ENCODE results near the gene LSAMP. TPM values are rescaled to one million over a fixed set of nuclear protein-coding genes. Genes with fewer than 3 reads are reported as not detected.

The LSAMP gene
- total and polyA plus RNA-seq, 2 experiments from 2014 or later, result 4.6 to 6.0 TPM

DNA sequence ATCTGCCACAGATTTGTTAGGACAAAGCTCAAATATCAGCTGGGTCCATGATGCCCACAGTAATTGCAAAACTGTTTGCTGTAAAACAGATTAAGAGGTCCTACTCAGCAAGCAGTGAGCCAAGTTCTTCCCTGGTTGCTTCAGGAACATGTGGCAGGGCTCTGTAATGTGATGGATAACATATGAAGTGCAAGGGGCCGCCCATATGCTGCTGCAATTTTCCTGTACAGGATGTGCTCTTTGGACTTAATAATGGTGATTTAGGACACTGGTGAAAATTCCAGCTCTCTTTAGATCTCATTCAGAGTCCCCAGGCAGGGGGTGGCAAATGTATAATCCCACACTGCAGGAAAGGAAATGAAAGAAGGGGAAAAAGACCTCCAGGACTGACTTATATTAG lies 289.4 kb downstream of the LSAMP start:
- DNase-seq (ENCODE audit: low read depth in 1 of 2, low spot score in 1 of 2), result peak in 1 of 2 donors; percentile 50
- H3K4me1 ChIP-seq (ENCODE audit: low read depth), result no peaks in the 10 kb centered on the region
- TF ChIP-seq, protein P1, sequence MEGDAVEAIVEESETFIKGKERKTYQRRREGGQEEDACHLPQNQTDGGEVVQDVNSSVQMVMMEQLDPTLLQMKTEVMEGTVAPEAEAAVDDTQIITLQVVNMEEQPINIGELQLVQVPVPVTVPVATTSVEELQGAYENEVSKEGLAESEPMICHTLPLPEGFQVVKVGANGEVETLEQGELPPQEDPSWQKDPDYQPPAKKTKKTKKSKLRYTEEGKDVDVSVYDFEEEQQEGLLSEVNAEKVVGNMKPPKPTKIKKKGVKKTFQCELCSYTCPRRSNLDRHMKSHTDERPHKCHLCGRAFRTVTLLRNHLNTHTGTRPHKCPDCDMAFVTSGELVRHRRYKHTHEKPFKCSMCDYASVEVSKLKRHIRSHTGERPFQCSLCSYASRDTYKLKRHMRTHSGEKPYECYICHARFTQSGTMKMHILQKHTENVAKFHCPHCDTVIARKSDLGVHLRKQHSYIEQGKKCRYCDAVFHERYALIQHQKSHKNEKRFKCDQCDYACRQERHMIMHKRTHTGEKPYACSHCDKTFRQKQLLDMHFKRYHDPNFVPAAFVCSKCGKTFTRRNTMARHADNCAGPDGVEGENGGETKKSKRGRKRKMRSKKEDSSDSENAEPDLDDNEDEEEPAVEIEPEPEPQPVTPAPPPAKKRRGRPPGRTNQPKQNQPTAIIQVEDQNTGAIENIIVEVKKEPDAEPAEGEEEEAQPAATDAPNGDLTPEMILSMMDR (IDR thresholded peaks at IDR 0.05; ENCODE audit: low read depth, low read length), result no peak

DNA sequence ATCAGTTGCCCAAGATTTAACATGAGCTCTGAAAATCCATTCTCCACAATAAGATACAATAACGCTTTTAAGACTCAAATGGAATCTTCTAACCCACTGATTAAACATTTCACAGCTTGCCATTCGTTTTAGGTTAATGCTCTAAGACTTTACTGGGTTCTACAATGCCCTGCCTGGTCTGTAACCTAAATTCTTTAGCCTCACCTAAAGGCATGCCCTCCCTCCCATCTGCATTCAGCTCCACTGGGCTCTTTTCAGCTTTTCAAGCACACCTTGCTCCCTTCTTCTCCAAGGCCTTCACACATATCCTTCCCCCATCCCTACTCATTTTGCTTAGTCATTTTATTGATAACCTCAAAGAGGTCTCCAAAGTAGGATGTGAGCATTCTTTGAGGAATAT lies 290.9 kb downstream of the LSAMP start:
- no peaks in the 10 kb centered on the region for H3K4me1 ChIP-seq (ENCODE audit: low read depth)
- TF ChIP-seq, protein P1 (IDR thresholded peaks at IDR 0.05; ENCODE audit: low read depth, low read length), result no peak
- no peak for DNase-seq (ENCODE audit: low read depth in 1 of 2, low spot score in 1 of 2)

More for the DNA sequence above, 289.4 kb downstream of the LSAMP start:
- H3K9me3 ChIP-seq (ENCODE audit: low read depth), result no peaks in the 10 kb centered on the region
- no peak overlapping the region for H3K27ac ChIP-seq
- H3K4me3 ChIP-seq, result no peak overlapping the region
- no peaks in the 10 kb centered on the region for H3K27me3 ChIP-seq
- no peaks in the 10 kb centered on the region for H3K36me3 ChIP-seq

DNA sequence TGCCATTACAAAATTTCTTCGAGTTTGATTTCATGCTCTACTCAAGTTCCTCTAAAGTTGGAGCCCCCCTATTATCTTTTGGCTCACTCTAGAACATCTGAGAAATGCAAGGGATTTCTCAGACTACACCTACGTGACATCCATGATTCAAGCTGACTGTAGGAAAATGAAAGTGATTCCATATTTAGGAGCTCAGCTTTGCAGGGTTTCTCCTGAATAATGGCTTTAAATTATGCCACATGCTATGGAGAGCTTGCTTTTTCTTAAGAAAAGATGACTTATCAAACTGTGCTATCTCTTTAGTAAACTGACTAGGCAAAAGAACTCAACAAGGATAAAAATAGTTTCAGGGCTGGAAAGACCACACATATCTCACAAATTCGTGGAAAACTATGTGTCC lies 292.1 kb downstream of the LSAMP start:
- TF ChIP-seq, protein P1 (IDR thresholded peaks at IDR 0.05; ENCODE audit: low read depth, low read length), result no peak
- DNase-seq (ENCODE audit: low read depth in 1 of 2, low spot score in 1 of 2), result peak in 1 of 2 donors; percentile 7
- H3K36me3 ChIP-seq, result no peaks in the 10 kb centered on the region
- no peaks in the 10 kb centered on the region for H3K27me3 ChIP-seq
- H3K4me1 ChIP-seq (ENCODE audit: low read depth), result no peaks in the 10 kb centered on the region
- H3K9me3 ChIP-seq (ENCODE audit: low read depth), result no peaks in the 10 kb centered on the region
- H3K27ac ChIP-seq, result no peak overlapping the region
- H3K4me3 ChIP-seq, result no peak overlapping the region

More for the DNA sequence above, 290.9 kb downstream of the LSAMP start:
- no peaks in the 10 kb centered on the region for H3K27me3 ChIP-seq
- no peaks in the 10 kb centered on the region for H3K9me3 ChIP-seq (ENCODE audit: low read depth)
- H3K4me3 ChIP-seq, result no peak overlapping the region
- H3K27ac ChIP-seq, result no peak overlapping the region
- H3K36me3 ChIP-seq, result no peaks in the 10 kb centered on the region

- H3K27ac ChIP-seq, result no peak overlapping the region
- H3K4me3 ChIP-seq, result no peak overlapping the region
- H3K27me3 ChIP-seq, result no peaks in the 10 kb centered on the region
- no peaks in the 10 kb centered on the region for H3K36me3 ChIP-seq
- H3K9me3 ChIP-seq (ENCODE audit: low read depth), result no peaks in the 10 kb centered on the region
- no peaks in the 10 kb centered on the region for H3K4me1 ChIP-seq (ENCODE audit: low read depth)
- TF ChIP-seq, protein P1 (IDR thresholded peaks at IDR 0.05; ENCODE audit: low read depth, low read length), result no peak
- DNase-seq (ENCODE audit: low read depth in 1 of 2, low spot score in 1 of 2), result no peak
Observed at GRCh38 chr3:116150655-116151167, 294.6 kb downstream of the LSAMP start.

DNA sequence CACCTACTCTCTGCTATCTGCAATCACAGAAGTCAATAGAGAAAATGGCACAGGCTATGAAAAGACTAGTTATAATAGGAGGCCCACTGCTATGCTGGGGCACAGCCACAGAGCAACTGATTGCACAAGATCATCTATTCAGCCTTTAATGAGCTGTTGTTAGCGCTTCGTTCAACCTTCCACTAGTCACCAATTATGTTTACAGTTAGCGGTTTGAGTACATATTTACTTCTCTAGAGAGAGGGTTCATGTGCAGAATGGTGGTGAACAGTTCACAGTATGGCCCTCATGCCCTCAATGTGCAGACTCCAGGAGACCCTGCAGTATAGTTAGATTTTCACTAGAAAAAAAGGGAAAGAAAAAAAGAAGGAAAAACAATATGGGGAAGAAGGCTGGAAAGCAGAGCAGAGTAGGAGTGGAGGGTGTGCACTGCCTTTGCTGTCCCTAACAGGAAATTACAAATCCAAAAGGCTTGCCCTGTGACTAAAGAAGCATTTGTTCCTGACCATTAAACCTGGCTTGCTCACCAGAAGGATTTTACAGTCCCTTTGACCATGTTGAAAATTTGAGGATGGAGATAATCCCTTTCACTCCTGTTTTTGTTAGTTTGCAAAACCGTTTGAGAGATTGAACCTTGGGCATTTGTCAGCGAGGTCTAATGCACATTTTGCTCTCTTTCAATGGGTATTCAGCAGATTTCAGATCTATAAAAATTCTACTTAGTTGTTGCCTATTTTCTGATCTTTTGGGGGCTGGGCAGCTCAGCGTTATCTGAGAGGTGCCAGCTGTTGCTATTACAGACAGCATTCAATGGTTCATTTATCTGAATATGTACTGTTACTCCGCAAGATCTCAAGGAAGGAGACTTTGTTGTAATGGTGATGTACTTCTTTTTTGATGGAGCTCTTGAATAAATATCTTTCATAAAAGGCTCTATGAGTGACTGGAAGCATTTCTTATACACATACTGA lies 296.1 kb downstream of the LSAMP start:
- Histone ChIP-seq H3K4me3 (no peak overlapping the region), H3K27ac (no peak overlapping the region), H3K36me3 (no peaks in the 10 kb centered on the region), H3K27me3 (no peaks in the 10 kb centered on the region), H3K9me3 (ENCODE audit: low read depth) (no peaks in the 10 kb centered on the region), H3K4me1 (ENCODE audit: low read depth) (no peaks in the 10 kb centered on the region)
- DNase-seq (ENCODE audit: low read depth in 1 of 2, low spot score in 1 of 2), result no peak
- TF ChIP-seq, protein P1 (IDR thresholded peaks at IDR 0.05; ENCODE audit: low read depth, low read length), result no peak
